Measurements from ENCODE around the gene RDH16.

DNA sequence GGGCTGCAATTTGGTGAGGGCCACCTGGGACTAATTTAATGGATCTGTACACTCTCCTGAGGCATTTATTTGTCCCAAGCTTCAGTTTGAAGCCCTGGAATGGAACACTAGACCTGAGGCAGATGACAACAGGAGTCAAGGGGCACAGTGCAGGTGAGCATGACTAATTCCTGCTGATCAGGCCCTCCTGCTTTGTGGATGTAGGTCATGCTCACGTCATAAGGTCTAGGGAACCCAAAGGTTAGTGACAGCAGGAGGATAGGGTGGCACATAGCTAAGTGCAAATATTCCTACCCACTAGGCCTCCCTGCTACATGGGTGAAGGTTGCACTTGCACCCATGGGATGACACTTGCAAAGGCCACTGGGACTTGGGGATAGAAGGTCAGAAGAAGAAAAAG is 54.0 kb downstream of the RDH16 start:
- TF ChIP-seq CTCF (conservative IDR thresholded peaks at IDR 0.05) (no peak), ZFX (IDR thresholded peaks at IDR 0.05) (no peak)

Data from C4-2B (cell line).